HUES64 (cell line): ENCODE measurements around the gene NAALADL1.
A peak's percentile ranks its signal among the peaks of the same experiment; 100 is the strongest.

ENCODE experiments used
- H3K27ac ChIP-seq: 2 replicates; pipeline ENCODE4 v1.7.0; 2013; ENCODE audit warnings: low read depth, low read length, inconsistent platforms
- H3K27me3 ChIP-seq: 2 replicates; pipeline ENCODE4 v1.6.1; 2013; ENCODE audit warnings: mild to moderate bottlenecking, low read length; ENCODE audit not compliant: insufficient read depth
- H3K36me3 ChIP-seq: 2 replicates; pipeline ENCODE4 v1.6.1; 2013; ENCODE audit warnings: mild to moderate bottlenecking, low read length; ENCODE audit not compliant: insufficient read depth
- H3K4me1 ChIP-seq: 2 replicates; pipeline ENCODE4 v1.6.1; 2013; ENCODE audit warnings: mild to moderate bottlenecking, low read length, moderate library complexity; ENCODE audit not compliant: insufficient read depth
- H3K4me3 ChIP-seq: 2 replicates; pipeline ENCODE4 v1.5.1; 2013; ENCODE audit warnings: mild to moderate bottlenecking, low read length, moderate library complexity
- H3K9ac ChIP-seq: 2 replicates; pipeline ENCODE4 v1.6.1; 2013; ENCODE audit warnings: mild to moderate bottlenecking, low read depth, low read length
- H3K9me3 ChIP-seq: 2 replicates; pipeline ENCODE4 v1.6.1; 2013; ENCODE audit warnings: low read depth, low read length; ENCODE audit not compliant: insufficient read depth
- WGBS: fragments of 150-250, 120-280 bp; methylation state at CpG from one replicate; pipeline ENCODE4 v1.1.7; 2013; ENCODE audit warnings: missing lambda C conversion rate; 5-methylcytosine and 5-hydroxymethylcytosine counted together

The NAALADL1 gene

GRCh38 chr11:65060913-65061408, 2.6 kb upstream of the NAALADL1 start:
- Histone ChIP-seq H3K9ac (no peak overlapping the region), H3K4me3 (no peak overlapping the region), H3K27ac (no peak overlapping the region), H3K9me3 (no peaks in the 10 kb centered on the region), H3K36me3 (no peaks in the 10 kb centered on the region), H3K4me1 (no peaks in the 10 kb centered on the region), H3K27me3 (no peaks in the 10 kb centered on the region)
- WGBS: 70% methylated on average over 9 of the region's 9 CpGs

GRCh38 chr11:65059959-65060824, 1.8 kb upstream of the NAALADL1 start:
- Histone ChIP-seq H3K4me3 (no peak overlapping the region), H3K36me3 (no peaks in the 10 kb centered on the region), H3K27me3 (no peaks in the 10 kb centered on the region), H3K4me1 (no peaks in the 10 kb centered on the region), H3K27ac (no peak overlapping the region), H3K9me3 (no peaks in the 10 kb centered on the region), H3K9ac (no peak overlapping the region)
- WGBS: 89% methylated on average over 9 of the region's 10 CpGs

GRCh38 chr11:65059523-65059922, 1.2 kb upstream of the NAALADL1 start:
- H3K27ac ChIP-seq: no peak overlapping the region
- no peaks in the 10 kb centered on the region for H3K27me3 ChIP-seq
- H3K9me3 ChIP-seq: no peaks in the 10 kb centered on the region
- no peaks in the 10 kb centered on the region for H3K4me1 ChIP-seq
- H3K36me3 ChIP-seq: no peaks in the 10 kb centered on the region
- whole genome bisulfite sequencing: 80% methylated on average over 3 of the region's 3 CpGs
- H3K4me3 ChIP-seq: no peak overlapping the region
- H3K9ac ChIP-seq: no peak overlapping the region

- 83% methylated on average over 13 of the region's 13 CpGs for WGBS
- Histone ChIP-seq H3K27me3 (no peaks in the 10 kb centered on the region), H3K4me1 (no peaks in the 10 kb centered on the region), H3K36me3 (no peaks in the 10 kb centered on the region), H3K4me3 (no peak overlapping the region), H3K9me3 (no peaks in the 10 kb centered on the region), H3K9ac (no peak overlapping the region), H3K27ac (no peak overlapping the region)
Observed at GRCh38 chr11:65058012-65058411, 341 bp downstream of the NAALADL1 start.

- Histone ChIP-seq H3K9me3 (no peaks in the 10 kb centered on the region), H3K36me3 (no peaks in the 10 kb centered on the region), H3K9ac (no peak overlapping the region), H3K4me3 (no peak overlapping the region), H3K4me1 (no peaks in the 10 kb centered on the region), H3K27ac (no peak overlapping the region), H3K27me3 (no peaks in the 10 kb centered on the region)
- 96% methylated on average over 7 of the region's 7 CpGs for WGBS
Observed at GRCh38 chr11:65057526-65057925, 827 bp downstream of the NAALADL1 start.

- H3K27ac ChIP-seq: no peak overlapping the region
- no peaks in the 10 kb centered on the region for H3K9me3 ChIP-seq
- no peak overlapping the region for H3K9ac ChIP-seq
- WGBS: 89% methylated on average over 6 of the region's 6 CpGs
- no peaks in the 10 kb centered on the region for H3K4me1 ChIP-seq
- no peak overlapping the region for H3K4me3 ChIP-seq
- H3K27me3 ChIP-seq: no peaks in the 10 kb centered on the region
- no peaks in the 10 kb centered on the region for H3K36me3 ChIP-seq
Observed at GRCh38 chr11:65056999-65057398, 1.4 kb downstream of the NAALADL1 start.

- 91% methylated on average over 1 of the region's 1 CpG for WGBS
- Histone ChIP-seq H3K36me3 (no peaks in the 10 kb centered on the region), H3K9me3 (no peaks in the 10 kb centered on the region), H3K4me3 (no peak overlapping the region), H3K9ac (no peak overlapping the region), H3K4me1 (no peaks in the 10 kb centered on the region), H3K27ac (no peak overlapping the region), H3K27me3 (no peaks in the 10 kb centered on the region)
Observed at GRCh38 chr11:65055538-65055937, 2.8 kb downstream of the NAALADL1 start.

GRCh38 chr11:65053827-65054508, 4.4 kb downstream of the NAALADL1 start:
- WGBS: 69% methylated on average over 8 of the region's 8 CpGs
- Histone ChIP-seq H3K27ac (no peak overlapping the region), H3K4me3 (no peak overlapping the region)

GRCh38 chr11:65051398-65051858, 6.9 kb downstream of the NAALADL1 start:
- no peak overlapping the region for H3K27ac ChIP-seq
- H3K4me1 ChIP-seq: no peaks in the 10 kb centered on the region
- no peaks in the 10 kb centered on the region for H3K27me3 ChIP-seq
- H3K9ac ChIP-seq: no peak overlapping the region
- no peak overlapping the region for H3K4me3 ChIP-seq
- H3K9me3 ChIP-seq: no peaks in the 10 kb centered on the region
- 95% methylated on average over 9 of the region's 9 CpGs for WGBS
- H3K36me3 ChIP-seq: 0 out of 2 replicates have a peak, but pooled peaks cover 2% of the 10 kb centered on the region

More at GRCh38 chr11:65053827-65054508, 4.4 kb downstream of the NAALADL1 start:
- Histone ChIP-seq H3K4me1 (no peaks in the 10 kb centered on the region), H3K9me3 (no peaks in the 10 kb centered on the region), H3K36me3 (no peaks in the 10 kb centered on the region), H3K27me3 (no peaks in the 10 kb centered on the region), H3K9ac (no peak overlapping the region)

GRCh38 chr11:65047581-65048422, 10.6 kb downstream of the NAALADL1 start:
- 0 out of 2 replicates have a peak overlapping the region, but pooled peaks have one; percentile 10 for H3K4me3 ChIP-seq
- peaks cover 33% of the 10 kb centered on the region for H3K36me3 ChIP-seq
- 77% methylated on average over 41 of the region's 56 CpGs for WGBS
- H3K9me3 ChIP-seq: no peaks in the 10 kb centered on the region
- H3K27me3 ChIP-seq: no peaks in the 10 kb centered on the region
- H3K9ac ChIP-seq: no peak overlapping the region
- no peaks in the 10 kb centered on the region for H3K4me1 ChIP-seq
- no peak overlapping the region for H3K27ac ChIP-seq
